HG02763 (cell line): ENCODE data around the gene MATK.

Experiments
- ATAC-seq: cut with Tn5 transposase; IDR thresholded peaks from one replicate; pipeline ENCODE4 v1.9.1; 2021; ENCODE audit warnings: mild to moderate bottlenecking, moderate library complexity; ENCODE audit not compliant: unreplicated experiment

The MATK gene

DNA sequence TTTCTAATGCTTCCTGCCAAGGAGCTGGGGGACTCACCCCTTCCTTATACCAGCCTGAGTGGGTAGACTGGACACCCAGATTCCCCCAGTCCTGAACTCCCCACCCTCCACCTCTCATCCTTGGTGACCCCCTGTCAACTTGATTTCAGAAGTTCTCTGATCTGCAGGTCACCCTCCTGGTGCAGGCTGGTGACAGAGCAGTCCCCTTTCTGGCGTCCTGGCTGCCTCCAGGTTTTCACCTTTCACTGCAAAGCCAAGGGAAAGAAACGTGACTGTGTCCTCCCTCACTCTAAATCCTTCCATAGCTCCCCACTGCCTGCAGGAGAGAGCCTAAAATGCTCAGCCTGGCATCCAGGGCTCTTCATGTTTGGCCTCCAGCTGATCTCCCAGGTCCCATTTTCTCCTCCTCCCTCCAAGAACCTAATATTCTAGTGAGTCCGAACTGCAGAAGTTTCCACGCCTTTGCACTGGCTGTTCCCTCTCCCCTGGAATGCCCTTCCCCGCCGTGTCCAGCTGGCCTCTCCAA, 4.1 kb upstream of the MATK start:
- ATAC-seq: no peak

DNA sequence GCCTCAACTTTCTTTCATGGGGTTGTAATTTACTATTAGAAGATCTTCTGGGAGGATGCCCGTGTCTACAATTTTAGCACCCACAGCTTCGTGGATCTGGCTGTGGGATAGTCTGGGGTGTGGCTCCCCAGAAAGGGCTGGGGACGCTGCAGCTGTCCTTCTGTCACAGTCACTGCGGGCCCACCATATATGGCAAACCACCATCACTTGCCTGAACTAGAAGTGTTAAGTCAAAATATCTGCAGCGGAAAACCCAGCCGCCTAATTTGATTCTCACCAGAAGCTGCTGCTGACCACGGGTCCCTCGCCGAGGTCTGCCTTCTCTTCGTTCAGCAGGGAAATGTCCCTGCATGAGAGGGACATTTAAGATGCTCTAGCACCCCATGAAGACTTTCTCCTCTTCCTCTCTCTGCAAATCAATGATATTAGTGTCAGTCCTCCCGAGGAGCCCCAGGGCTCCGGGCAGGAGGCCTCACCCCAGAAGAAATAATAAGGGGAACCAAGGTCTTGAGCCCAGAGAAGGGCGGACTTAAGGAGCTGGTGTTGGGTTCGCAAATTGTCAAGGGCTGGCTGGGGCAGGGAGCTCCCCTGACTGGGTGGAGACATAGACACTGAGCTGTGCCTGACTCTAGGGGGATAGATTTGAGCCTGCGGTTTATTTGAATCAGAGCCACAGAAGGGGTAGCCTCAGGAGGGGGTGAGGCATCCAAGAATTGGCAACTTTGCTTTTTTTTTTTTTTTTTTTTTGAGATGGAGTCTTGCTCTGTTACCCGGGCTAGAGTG, 3.0 kb upstream of the MATK start:
- ATAC-seq: no peak

DNA sequence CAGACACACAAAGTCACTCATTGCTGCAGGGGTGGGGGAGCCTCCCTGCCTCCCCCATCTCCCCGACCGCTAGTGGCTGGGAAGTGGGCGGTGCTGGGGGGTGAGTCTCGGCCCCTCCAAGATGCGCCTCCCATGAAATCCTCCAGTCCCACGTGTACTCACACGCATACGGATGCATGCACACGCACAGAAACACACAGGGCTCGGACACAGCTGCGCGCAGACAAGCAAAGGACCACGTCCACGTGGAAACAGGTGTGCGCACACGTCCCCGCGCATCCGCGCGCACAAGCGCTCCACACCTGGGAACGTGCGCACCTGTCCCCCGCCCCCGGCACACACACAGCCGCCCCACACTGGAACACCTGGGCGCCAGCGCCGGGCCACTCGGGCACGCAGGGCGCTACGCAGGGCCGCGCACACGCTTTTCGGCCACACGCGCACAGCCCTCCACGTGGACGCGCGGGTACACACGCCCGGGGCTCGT, 687 bp downstream of the MATK start:
- no peak for ATAC-seq

DNA sequence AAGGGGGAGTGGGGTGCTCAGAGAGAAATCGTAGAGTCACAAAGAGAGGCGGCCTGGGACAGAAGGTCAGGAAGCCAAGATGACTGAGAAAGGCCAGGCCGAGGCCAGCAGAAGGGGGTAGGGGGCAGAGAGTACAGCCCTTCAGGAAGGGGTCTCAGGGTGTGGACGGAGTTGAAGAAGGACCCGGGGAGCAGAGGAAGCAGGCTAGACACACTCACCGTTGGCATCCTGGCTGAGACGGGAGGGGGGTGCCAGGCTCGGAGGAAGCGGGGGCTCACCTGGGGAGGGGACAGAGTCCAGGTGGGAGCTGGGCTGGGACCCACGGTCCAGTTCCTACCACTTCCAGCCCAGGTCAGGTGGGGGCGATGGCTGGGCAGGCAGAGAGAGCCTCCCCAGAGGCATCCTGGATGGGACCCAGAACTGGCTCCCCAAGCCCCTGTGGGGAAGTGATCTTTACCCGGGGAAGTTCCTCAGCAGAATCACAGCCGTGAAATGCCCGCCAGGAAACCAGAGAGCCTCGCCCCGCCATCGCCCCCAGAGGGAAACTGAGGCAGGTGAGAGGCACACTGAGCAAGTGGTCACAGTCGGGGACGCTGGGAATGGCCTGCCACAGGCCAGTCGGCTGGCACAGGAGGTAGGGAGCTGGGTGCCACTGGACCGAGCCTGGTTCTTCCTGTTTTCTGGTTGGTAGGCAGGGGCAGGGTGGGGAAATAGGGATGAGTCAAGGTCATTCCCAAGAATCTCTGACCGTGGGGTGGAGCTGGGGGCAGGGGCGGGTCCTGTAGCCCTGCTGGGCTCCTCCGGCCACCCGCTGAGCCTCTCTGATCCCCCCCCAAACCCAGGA, 1.4 kb downstream of the MATK start:
- no peak for ATAC-seq

DNA sequence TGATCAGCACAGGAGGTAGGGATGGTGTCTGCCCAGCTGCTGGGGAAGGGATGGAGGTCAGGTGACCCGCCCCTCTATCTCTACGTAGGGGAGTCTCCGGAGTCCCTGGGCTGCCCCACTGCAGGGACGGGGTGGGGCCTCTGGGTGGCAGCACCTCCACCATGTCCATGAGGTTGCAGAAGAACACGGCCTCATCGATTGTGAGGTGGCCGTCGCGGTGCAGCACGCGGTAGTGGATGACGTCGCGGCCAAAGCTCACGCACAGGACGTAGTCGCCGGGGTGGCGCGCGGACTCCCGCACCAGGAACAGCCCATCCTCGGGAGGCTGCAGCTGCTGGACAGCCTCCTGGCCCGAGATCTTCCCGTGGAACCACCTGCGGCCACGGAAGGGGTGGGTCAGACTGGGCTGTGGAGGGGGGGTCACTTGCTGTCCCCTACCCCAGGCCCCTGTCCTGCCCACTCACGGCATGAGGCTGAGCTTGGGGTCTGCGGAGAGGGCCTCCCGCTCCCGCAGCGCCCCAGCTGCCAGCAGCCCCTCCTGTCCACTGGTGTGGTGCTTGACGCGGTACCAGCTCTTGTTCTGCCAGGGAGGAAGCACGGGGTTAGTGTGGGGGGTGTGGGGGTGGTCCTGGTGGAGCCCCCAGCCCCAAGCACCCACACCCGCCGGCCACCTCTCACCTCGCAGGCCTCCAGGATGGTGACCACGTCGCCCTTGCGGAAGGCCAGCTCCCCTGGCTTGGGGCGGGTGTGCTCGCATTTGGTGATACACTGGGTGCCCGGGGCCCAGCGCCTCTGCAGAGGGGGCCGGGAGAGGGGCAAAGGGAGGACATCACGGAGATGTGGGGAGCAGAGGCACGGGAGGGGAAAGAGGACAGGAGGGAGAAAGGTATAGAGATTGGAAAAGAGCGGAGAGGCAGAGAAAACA, 2.3 kb downstream of the MATK start:
- ATAC-seq: no peak

DNA sequence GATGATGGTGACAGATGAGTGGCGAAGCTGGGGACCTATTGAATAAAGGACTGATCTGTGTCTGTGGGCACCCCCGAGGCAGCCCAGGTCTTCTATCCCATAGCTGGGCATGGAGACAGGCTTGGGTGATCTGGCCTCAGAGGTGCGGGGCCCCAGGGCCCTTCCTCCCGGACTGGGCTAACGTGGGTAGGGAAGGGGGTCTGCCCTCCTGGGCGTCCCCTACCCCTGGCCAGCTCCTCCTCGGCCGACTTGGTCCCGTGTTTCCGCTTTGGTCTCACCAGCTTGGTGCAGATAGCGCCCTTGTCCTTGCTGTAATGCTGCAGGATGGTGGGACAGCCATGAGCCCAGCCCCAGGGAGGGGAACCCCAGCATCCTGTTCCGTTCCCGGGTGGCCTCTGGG, 3.3 kb downstream of the MATK start:
- no peak for ATAC-seq

DNA sequence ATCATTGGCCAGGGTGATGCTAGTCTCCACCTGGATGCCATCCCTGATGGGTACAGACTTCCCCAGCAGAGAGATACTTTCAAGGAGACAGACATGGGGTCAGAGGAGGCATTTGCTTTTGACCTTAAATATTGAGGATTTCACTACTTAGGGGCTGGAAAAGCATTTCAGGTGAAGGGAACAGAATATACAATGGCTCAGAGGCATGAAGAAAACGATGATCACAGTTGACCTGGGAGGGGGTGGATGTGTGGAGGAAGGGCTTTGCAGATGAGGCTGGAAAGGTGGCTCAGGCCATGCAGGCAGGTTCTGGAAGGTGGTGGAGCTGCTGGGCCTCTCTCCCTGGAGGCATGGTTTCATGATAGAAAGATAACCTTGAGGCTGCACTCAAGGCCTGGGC, 3.9 kb downstream of the MATK start:
- no peak for ATAC-seq

DNA sequence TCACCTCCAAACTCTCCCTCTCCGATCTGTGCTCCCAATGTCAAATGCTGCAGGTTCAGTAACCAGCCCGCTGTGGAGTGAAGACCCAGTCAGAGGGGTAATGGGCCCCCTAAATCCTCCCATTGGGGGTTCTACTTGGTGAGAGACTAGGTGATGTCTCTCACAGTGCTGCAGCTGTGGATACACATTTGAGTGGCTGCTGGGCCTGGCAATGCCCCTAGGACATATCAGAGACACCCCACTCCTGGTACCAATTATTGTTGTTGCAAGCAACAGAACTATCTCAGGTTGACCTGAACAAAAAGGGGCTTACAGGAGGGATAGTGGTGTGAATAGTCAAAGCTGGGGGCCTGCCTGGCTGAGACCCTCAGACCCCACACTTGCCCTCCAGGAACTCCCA, 4.6 kb downstream of the MATK start:
- no peak for ATAC-seq

DNA sequence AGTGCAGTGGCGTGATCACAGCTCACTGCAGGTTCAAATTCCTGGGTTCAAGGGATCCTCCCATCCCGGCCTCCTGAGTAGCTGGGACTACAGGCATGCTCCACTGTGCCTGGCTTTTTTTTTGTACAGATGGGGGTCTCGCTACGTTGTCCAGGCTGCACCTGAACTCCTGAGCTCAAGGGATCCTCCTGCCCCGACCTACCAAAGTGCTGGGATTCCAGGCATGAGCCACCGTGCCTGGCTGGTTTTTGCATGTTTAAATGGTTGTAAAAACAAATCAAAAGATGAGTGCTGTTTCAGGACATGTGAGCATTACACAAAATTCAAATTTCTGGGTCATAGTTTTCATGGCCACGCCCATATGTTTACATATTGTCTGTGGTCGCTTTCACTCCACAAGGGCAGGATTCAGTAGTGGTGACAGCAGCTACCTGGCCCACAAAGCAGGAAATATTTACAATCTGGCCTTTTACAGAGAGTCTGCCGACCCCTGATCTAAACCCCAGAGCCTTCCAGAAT, 5.3 kb downstream of the MATK start:
- ATAC-seq: no peak

DNA sequence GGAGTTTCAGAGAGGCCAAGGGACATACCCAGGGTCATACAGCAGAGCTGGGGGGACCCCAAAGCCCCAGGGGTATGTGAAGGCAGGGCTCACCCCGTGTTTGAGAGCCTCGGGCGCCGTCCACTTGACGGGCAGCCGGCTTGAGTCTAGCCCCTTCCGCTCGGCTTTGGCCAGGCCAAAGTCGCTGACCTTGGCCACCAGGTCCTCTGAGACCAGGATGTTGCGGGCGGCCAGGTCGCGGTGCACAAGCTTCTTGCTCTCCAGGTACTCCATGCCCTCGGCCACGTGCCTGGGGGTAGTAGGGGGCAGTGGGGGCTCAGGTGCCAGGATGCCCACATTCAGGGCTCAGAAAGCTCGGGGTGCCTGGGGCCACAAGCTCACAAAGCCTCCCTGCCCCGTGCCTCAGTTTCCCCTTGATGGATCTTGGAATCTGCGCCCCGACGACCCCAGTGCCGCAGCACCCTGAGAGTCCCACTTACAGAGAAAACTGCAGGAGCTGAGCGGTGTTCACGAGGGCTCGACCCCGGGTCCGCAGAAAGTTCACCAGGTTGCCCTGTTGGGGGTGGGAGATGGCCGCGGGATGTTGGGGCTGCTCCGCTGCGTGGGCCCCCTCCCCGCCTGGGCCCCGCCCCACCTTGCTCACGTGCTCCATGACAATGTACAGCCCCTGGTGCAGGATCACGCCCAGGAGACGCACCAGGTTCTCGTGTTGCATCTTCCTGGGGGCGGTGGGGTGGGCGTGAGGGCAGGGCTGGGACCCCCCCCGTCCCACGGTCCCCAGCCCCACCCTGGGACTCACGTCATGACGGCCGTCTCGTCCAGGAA, 7.1 kb downstream of the MATK start:
- ATAC-seq: no peak

DNA sequence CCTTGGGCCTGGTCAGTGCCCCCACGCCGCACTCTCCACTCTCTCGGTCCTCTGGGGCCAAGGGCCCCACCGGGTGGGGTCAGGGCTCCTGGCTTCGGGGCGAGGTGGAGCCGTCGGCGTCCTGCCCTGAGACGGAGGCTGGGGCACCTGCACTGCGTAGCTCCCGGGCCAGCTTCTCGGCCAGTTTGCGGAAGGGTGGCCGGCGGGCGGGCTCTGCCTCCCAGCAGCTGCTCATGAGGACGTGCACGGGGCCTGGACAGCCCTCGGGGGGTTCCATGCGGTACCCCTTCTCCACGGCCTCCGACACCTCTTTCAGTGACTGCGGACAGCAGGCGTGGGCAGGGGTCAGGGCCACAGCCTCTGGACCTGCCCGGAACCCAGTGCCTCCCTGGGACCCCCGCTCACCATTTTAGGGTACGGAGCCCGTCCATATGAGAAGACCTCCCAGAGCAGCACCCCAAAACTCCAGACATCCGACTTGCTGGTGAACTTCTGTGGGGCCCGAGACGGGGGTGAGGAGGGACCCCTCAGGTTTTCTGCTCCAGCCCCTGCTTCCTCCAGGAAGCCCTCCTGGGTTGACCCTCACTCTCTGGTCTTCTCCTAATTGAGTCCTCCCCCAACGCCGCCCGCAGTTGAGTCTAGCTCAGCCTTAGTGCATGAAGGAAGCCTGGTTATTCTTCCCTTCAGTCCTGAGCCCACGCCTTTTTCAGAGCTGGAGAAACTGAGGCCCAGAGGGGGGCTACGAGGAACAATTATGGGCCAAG, 7.9 kb downstream of the MATK start:
- ATAC-seq: no peak

DNA sequence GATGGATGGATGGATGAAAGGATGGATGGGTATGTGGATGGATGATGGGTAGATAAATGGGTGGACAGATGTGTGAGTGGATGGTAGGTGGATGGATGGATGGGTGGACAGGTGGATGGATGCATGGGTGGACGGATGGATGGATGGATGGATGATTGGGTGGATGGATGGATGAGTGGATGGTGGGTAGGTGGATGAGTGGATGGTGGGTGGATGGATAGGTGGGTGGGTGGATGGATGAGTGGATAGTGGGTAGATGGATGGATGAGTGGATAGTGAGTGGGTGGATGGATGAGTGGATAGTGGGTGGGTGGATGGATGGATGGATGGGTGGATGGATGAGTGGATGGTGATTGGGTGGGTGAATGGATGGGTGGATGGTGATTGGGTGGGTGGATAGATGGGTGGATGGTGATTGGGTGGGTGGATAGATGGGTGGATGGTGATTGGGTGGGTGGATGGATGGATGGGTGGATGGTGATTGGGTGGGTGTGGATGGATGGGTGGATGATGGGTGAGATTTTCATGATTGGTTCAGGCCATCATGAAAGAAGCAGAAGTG, 9.6 kb downstream of the MATK start:
- ATAC-seq: no peak

DNA sequence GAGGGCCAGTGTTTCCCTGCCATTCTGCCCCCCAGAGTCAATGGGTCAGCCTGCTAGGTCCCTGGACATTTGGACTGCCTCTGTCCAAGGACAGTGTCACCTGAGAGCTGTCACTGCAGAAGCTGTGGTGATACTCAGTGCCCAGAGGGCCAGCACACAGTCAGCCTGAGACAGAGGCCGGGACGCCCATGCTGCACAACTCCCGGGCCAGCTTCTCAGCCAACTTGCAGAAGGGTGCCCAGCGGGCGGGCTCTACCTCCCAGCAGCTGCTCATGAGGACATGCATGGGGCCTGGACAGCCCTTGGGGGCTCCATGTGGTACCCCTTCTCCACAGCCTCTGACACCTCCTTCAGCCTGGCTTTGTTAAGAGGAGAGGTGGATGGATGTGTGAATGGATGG, 10.3 kb downstream of the MATK start:
- ATAC-seq: no peak

DNA sequence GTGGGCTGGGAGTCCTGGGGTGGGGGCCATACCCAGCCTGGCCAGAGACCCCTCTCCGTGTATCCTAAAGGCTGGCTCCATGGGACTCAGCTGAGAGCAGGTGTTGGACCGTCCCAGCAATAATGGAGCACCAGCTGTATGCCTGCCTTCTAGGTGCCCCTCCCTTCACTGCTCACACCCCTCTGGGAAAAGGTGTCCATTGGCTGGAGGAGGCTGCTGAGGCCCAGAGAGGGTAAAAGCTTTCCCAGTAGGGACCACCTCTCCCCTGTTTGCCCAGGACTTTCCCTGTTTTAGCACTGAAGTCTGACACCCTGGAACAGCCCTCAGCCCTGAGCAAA, 10.8 kb downstream of the MATK start:
- no peak for ATAC-seq

DNA sequence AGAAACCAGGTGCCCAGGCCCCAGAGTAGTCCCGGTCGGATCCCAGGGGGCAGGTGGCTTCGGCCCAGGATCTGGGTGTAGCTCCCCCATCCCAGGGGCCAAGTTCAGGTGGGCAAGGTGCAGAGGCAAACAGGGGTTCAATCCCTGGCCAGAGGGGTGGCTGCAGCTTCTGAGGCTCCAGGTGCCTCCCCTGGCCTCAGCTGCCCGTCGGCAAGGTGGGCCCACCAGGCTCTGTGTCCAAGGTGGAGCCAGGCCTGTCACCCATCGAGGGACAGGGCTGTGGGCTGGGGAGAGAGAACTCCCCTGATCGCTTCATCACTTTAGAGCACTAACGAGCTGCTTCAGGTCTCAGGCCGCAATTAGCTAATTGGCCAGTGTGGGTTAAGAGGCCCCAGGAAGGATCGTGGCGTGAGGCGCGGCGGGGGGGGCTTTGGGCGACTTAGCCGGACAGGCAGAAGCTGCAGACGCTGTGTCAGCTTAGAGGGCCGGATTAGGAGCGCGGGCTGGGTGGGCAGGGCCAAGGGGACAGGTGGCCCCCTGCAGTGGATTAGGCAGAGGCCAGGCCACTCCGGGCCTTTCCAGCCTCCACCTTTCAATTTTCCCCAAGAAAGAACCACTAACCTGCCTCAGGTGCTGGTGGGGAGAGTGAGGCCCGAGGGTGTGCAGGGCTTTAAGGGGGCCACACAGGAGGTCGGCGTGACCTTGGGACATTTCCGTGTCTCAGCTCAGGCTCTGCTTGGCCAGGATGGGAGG, 11.4 kb downstream of the MATK start:
- no peak for ATAC-seq

DNA sequence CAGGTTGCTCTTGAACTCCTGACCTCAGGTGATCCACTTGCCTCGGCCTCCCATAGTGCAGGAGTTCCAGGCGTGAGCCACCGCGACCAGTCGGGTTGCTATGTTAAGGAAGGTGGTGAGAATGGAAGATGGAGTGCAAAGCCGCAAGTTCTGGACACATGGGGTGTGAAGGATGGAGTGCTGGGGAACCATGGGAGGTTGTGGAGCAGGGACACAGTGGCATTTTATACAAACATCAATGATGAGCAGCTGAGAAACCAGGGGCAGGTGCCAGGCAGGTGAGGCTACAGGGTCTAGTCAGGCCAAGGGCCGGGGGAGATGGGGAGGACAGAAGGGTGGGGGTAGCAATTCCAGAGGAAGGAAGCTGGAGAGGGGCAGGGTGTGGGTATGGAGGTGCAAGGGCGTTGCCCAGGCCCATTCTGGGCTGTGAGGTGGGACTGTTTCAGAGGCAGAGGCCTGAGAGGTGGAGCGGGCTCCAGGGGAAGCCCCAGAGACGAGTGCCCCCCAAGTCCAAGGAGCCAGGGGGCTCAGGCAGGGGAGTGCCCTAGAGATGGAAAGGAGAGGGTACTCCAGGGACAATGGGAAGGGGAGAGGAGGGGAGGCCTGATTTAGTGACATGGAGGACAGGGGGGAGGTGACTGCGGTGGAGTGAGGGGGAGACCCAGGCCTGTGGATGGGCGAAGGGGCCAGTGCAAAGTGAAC, 12.2 kb downstream of the MATK start:
- ATAC-seq: no peak

DNA sequence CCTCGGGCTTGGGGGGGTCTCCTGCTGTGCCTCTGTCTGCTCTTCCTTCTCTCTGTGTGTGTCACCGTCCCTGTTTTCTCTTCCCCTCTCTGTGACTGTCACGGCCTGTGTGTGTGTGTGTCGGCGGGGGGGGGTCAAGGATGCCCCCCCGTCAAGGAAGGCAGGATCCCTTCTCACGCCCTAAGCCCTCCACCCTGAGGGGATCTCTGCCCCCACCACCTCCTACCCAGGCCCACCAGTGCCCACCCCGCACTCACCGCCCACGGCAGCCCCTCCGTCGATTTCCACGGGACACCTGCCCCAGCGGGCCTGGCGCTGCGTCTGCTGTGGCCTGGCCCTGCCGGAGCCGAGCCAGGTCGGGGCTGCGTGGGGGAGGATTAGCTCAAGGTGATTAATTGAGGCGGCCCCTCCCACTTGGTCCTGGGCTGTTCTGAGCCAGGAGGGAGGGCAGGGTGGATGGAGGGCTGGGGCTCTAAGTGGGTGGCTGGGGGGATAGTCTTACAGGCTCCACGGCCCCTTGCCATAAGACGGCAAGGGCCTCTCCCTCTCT, 14.2 kb downstream of the MATK start, which contains the start of gene RAX2:
Gene RAX2, minus strand, starts transcription at position 323 of the 550 bp plus-strand sequence. CDS start 486 bp downstream, outside the sequence.
- ATAC-seq: no peak
